DND-41 (cell line): Measurements from ENCODE around the gene SMIM35.

Experiments
- CTCF ChIP-seq: IDR thresholded peaks from 2 replicates; pipeline ENCODE4 v1.5.1; 2012; ENCODE audit warnings: borderline replicate concordance, low read length, moderate library complexity, mild to moderate bottlenecking; ENCODE audit not compliant: poor library complexity, severe bottlenecking; ENCODE audit errors: extremely low read depth
- EZH2 ChIP-seq: IDR thresholded peaks from 3 replicates; pipeline ENCODE4 v1.6.1; 2012; ENCODE audit warnings: borderline replicate concordance, low read depth, mild to moderate bottlenecking, moderate library complexity, low read length, inconsistent platforms; ENCODE audit not compliant: severe bottlenecking

- TF ChIP-seq CTCF, result no peak
- no peak for TF ChIP-seq EZH2
Measured at GRCh38 chr11:118018401-118018800, 68.4 kb downstream of the SMIM35 start.
